Erythroblast (primary cell): Measurements from ENCODE around the gene PLEKHM3.

ENCODE experiments used
- DNase-seq, 2 experiments: peaks; one replicate each; lab custom pipeline; 2025; lab: John Stamatoyannopoulos, UW
- GATA1 ChIP-seq: IDR thresholded peaks from 2 replicates; pipeline ENCODE4 v1.6.1; 2011; ENCODE audit warnings: low read depth, mild to moderate bottlenecking, control low read depth, low read length, moderate library complexity
- POLR2A ChIP-seq: IDR thresholded peaks from 2 replicates; pipeline ENCODE4 v1.6.1; 2011; ENCODE audit warnings: mild to moderate bottlenecking, low read length

Gene PLEKHM3

DNA sequence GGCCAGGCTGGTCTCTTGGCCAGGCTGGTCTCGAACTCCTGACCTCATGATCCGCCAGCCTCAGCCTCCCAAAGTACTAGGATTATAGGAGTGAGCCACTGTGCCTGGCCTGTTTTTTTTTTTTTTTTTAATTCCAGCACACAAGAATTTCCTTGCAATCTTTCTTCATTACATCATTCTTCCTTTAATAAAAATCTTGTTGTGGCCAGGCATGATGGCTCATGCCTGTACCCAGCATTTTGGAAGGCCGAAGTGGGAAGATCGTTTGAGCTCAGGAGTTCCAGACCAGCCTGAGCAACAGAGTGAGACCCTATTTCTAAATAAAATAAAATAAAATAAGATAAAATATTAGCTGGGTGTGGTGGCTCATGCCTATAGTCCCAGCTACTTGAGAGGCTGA is 21.4 kb upstream of the PLEKHM3 start:
- no peak for TF ChIP-seq POLR2A
- no peak for TF ChIP-seq GATA1
- no peak for DNase-seq

DNA sequence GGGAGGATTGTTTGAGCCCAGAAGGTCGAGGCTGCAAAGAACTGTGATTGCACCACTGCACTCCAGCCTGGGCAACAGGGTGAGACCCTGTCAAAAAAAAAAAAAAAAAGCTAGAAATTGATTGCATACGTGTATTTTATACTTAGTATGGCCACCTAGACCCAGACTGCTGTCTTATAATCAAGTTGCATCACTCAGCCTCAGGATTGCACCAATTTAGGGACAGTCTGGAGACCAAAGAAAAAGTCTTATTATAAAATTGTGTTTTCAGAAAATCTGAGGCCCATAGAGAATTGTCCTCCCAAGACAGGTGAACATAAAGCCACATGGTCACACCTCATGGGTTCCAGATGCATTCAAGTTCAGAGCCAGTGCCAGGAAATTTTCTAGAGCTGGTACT is 17.1 kb upstream of the PLEKHM3 start:
- DNase-seq: no peak
- no peak for TF ChIP-seq GATA1
- TF ChIP-seq POLR2A: no peak

- TF ChIP-seq GATA1 (no peak), POLR2A (no peak)
- DNase-seq: no peak
Observed at GRCh38 chr2:208042041-208042440, 16.7 kb upstream of the PLEKHM3 start.

DNA sequence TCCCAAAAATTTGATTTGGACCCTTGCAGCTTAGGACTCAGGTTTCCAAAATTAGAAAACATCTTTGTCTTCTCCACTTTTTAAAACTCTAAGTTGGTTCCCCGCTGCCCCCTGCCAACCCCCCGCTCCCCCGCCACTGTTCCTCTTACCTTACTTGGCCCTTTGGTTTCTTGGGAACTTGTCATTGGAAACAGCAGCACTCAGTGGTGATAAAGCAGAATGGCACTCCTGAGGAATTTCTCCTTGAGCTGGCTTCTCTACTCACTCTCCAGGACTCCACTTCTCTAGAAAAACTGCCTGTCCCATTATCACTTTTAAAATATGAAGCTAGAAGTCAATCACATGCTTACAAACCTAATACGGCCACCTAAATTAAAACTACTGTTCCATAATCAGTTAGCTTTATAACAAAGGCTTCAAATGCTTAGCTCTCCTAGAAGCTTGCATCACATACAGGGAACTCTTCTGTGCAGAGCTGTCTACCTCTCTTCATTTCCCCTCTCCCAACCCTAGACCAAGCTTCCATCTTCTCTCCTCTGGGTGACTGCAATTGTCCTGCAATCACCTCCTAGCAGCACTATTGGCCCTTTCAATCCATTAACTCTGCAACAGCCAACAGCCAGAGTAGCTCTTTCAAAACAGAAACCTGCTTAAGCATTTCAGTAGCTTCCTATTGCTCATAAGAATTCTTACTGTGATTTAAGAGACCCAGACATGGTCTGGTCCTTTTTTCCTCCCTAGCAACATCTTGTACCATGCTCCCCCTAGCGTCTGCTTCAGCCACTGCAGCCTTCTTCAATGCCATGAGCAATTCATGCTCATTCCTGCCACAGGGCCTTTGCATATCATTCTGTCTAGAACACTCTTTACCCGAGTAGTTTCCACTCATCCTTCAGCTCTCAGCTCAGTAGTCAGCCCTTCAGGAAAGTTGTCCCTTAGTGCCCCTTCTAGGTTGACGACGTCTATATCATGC is 15.2 kb upstream of the PLEKHM3 start:
- peak; percentile 64 to 77 for DNase-seq
- no peak for TF ChIP-seq GATA1

DNA sequence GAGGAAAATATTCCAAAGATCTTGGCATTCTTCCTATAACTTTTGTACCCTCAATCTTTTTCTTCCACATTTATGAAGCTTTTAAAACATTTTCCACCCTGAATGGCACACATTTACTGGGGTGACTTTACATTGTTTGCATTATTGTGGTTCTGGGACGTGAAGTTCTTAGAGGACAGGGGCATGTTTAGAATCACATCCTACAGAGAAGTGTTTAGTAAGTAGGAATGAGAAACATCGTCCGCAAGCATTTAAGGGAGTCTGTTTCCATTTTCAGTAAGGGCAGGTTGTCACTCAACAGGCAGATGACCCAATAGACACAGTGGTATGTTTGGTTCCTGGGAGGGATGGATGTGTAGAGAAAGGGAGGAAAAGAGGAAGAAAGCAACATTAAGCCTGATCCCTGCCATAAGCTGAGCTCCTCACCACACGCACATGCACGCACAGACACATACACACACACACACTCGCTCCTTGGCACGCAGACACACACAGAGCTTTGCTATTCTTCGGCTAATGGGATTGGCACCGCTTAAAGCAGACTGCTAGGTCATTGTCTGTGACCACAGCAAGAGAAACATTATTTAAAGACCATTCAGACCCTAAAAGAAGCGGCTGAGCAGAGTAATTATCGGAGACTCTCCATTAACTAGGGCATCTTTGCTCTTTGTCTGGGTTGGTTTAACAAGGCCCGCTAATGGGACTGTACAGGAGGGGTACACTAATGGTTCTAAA is 14.2 kb upstream of the PLEKHM3 start:
- no peak for DNase-seq
- TF ChIP-seq GATA1: no peak

DNA sequence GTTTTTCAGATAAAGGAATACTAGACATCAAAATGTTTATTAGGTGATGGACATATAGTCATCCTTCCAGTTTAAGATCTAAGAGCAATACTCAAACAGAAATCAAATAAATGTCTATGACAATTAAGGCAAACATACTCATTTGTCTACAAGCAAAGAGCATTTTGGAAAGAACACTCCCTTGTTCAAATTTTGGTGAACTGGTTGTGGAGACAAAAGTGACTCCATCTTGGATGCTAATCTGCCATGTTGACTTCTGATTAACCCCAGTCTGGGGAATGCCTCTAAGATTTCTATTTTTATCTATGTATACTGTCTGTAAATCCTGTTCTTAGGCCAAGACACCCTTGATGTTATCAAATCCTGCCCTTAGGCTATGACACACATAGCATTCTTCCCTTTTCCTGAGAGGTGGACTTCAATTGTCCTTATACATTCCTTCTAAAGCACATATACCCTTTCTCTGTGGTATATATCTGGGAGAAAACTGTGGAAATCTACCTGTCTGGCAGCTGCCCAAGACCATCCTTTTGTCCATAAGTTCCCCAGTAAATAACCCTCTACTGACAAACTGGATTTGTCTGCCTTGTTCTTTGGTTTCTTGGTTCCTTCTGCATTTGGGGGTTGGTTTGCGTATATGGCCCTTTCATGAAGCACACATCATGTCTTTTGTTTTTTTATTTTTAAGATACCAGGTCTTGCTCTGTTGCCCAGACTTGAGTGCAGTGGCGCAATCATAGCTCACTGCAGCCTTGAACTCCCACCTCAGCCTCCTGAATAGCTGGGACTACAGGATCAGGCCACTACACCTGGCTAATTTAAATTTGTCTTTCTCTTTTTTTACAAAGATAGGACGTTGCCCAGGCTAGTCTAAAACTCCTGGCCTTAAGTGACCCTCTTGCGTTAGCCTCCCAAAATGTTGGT is 12.5 kb upstream of the PLEKHM3 start:
- DNase-seq: no peak
- no peak for TF ChIP-seq GATA1
- TF ChIP-seq POLR2A: no peak

- no peak for TF ChIP-seq POLR2A
- TF ChIP-seq GATA1: no peak
- no peak for DNase-seq
Observed at GRCh38 chr2:208036357-208036756, 11.0 kb upstream of the PLEKHM3 start.

- TF ChIP-seq POLR2A (no peak), GATA1 (no peak)
- no peak for DNase-seq
Observed at GRCh38 chr2:208034503-208035140, 9.3 kb upstream of the PLEKHM3 start.

GRCh38 chr2:208033701-208034502 is 8.6 kb upstream of the PLEKHM3 start:
- peak; percentile 48 to 61 for DNase-seq
- no peak for TF ChIP-seq GATA1
- TF ChIP-seq POLR2A: no peak

DNA sequence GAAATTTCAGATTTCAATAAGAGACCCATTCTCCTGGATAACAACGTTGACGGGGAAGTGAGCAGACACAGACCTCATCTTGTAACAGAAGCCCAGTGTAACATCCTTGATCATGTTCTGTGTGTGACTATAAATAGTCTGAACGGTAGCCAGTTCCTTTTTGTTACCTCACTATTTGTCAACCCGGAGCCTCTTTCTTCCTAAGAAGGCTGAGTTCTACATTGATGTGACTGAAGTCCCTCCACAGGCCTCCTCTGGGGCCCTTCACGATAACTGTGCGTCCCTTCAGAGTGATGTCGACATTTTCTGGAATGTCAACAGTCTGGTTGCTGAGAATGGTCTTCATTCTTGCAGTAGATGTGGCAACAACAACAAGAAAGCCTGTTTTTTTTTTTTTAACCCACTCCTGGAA is 6.3 kb upstream of the PLEKHM3 start:
- TF ChIP-seq POLR2A (no peak), GATA1 (no peak)
- no peak for DNase-seq

DNA sequence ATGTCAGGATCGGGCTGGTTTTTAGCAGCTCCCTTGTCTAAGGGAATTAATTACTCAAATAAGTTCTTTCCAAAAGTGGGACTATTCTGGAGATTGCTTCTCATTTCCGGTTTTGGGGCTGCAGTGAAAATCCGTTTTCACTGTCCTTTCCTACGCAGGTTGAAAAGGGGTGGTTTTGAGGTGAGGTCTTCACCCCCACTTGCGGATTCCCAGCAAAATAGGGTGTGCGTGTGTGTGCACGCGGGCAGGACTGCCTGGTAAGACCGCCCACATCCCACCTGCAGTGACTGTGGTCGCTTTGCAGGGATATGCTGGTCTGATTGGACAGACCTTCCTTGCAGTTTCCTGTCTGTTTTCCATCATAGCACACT is 472 bp upstream of the PLEKHM3 start:
- no peak for DNase-seq
- TF ChIP-seq GATA1 (no peak), POLR2A (no peak)

DNA sequence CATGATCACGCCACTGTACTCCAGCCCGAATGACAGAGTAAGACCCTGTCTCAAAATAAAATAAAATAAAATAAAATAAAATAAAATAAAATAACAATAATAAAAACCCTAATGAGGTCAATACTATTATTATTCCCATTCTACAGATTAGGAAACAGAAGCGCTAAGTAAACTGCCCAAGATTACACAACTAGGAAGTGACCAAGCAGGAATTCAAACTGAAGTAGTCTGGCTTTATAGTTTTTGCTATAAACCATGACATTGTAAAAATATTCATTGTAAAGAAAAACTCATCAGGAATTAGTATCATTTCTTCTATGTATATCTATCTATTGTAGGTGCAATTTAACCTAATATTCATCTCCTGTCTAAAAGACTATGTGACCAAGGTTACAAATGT is 1.2 kb downstream of the PLEKHM3 start:
- DNase-seq: no peak
- TF ChIP-seq GATA1 (no peak), POLR2A (no peak)
